Skeletal muscle cell (primary cell): ENCODE measurements around the gene CMTM3.
"Not testable (repeated sequence)": the region's sequence is repeated elsewhere in the genome, so short reads cannot be mapped to it uniquely, and the experiment has no call there.

ENCODE experiments used
- DNase-seq: peaks from one replicate; pipeline ENCODE4 v3.0.0-alpha.2; 2010; ENCODE audit warnings: low read depth
- H3K4me3 ChIP-seq: 2 replicates; pipeline ENCODE4 v1.5.1; 2011; ENCODE audit warnings: low read depth, mild to moderate bottlenecking, control low read depth, low read length, moderate library complexity

The CMTM3 gene, protein sequence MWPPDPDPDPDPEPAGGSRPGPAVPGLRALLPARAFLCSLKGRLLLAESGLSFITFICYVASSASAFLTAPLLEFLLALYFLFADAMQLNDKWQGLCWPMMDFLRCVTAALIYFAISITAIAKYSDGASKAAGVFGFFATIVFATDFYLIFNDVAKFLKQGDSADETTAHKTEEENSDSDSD

DNA sequence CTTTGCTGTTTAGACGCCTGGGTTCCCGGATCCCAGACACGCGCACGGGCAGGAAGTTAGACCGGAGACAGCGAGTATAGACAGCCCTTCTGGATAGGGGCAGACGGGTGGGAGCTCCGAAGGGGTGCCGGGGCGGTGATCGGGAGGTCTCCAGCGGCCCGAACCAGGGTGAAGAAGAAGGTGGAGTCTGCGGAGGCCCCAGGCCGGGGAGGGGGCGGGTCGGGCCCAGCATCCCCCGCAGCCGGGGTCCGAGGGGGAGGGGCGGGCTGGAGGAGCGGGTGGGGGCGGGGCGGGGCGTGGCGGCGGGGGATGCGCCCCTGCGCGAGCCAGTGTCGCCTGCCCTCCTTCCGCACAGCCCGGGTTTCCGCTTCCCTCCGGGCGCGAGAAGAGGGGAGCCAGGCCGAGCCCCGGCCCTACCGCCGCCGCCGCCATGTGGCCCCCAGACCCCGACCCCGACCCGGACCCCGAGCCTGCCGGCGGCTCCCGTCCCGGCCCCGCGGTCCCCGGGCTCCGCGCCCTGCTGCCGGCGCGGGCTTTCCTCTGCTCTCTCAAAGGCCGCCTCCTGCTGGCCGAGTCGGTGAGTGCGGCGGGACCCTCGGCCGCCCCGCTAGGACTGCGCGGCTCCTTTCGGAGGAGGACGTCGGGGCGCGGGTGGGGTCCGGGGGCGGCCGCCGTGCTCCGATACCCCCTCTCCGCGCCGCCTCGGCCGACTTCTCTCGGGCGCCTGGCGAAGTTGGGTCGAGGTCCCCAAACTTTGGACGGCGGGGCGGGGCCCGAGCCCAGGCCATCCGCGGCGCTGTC lies at the start of gene CMTM3:
CMTM3 (plus strand) TSS at position 329 of the 801 bp plus-strand sequence; CDS start at position 431, 102 bp downstream.
- peak within 1 kb of the TSS; percentile 76 for H3K4me3 ChIP-seq
- DNase-seq: no peak

DNA sequence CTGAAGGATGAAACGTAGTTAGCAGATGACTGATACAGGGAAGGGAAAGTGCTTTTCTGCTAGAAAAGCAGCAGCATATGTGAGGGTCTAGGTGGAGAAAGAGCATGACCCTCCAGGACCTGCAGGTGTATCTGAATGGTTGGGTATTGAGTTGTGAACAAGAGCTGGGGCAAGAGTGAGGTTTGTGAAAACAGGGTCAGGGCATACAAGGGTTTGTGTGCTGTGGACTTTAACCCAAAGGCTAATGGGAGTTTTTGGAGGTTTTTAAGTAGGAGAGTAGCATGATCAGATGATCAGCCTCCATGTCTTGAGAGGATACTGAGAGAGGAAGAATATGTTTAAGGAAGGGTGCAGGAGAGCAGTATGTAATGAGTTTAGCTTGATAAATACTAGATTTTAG lies 44.4 kb upstream of the CMTM3 start:
- no peak for DNase-seq
- H3K4me3 ChIP-seq: no peak overlapping the region

DNA sequence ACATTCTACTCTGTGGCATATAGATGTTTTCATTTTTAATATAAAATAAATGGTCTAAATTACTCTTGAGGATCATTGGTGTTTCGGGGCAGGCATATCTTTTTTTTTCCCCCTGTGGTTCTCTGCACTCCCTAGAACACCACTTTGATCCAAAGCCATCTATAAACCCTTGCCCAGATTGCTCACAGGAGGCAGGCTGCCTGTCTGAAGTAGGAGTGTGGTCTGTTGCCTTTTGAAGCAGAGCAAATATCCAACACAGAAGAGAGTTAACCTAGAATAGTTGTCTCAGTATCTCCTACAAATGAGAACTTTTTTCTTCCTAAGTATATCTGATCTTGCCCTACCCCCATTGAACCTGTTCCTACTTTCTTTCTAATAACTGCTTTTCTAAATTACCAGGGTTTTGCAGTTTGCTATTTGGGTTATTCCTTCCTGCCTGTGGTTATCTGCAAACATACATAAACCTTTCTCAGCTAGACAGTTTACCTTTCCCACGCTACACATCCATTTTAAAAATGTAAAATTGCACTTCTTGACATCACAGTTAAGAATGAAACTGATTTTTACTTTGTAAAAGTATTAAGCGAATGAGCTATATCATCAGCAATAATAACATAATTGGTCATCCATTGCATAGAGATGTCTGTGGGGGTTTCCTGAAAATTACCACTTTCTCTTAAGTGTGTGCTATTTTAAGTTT lies 43.0 kb upstream of the CMTM3 start:
- H3K4me3 ChIP-seq: no peak overlapping the region
- no peak for DNase-seq

DNA sequence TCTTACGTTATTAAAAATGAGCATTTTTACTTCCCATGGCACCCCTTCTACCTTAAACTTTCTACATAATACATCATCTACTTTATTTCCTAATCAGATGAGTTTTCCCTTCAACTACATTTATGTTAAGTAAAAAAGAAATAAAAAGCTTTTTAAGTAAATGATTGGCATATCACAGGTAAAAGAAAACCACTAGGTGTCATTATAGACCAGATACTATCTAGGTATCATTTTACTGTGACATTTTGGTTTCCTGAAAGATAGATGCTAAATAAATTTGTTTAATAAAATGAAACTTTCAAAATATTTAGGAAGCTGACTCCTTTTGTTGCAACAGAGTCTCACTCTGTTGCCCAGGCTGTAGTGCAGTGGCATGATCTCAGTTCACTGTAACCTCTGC lies 42.1 kb upstream of the CMTM3 start:
- no peak for DNase-seq
- no peak overlapping the region for H3K4me3 ChIP-seq

DNA sequence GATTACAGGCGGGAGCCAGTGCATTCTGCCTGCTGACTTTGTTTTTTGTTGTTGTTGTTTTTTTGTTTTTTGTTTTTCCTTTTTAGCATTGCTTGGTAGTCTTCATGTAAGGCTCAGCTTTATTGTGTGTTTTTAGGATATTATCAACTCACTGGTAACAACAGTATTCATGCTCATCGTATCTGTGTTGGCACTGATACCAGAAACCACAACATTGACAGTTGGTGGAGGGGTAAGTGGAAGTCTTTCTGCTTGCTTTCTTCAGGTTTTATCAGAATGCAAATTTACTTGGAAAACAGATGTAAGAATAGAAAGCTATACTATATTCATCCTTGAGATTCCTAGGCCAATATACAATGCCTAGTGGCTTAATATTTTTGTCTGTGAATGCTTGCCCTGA lies 41.5 kb upstream of the CMTM3 start:
- DNase-seq: no peak
- H3K4me3 ChIP-seq: no peak overlapping the region

DNA sequence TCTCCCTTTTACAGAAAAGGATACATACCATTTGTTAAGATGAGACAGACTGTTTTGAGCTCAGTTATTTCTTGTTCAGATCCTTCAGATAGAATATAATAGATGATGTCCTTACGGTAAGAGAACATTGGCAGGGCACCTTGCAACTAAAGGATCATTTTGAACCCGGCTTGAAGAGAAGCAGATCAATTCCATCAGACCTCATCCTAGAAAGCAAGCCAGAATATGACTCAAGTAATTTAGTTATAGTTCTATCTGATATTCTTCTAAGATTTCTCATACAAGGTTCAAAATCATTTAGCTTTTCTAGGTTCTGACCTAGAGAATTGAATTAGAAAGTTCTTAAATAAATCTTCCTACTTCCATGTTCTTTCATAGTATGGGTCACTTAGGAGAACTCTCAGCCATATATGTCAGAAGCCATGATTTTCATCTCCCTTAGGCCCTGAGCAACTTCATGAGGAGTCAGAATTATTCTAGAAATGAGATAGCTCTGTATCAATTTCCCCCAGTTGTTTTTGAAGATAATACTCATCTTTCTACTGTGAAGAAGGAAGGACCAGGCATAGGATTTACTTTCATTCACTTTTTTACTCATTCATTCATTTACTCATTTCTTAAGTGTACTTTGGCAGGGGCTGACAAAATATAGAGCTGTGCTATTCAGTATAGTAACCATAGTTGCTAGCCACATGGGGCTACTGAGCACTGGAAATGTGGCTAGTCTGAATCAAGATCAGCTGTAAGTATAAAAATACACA lies 40.8 kb upstream of the CMTM3 start:
- no peak for DNase-seq
- H3K4me3 ChIP-seq: no peak overlapping the region

DNA sequence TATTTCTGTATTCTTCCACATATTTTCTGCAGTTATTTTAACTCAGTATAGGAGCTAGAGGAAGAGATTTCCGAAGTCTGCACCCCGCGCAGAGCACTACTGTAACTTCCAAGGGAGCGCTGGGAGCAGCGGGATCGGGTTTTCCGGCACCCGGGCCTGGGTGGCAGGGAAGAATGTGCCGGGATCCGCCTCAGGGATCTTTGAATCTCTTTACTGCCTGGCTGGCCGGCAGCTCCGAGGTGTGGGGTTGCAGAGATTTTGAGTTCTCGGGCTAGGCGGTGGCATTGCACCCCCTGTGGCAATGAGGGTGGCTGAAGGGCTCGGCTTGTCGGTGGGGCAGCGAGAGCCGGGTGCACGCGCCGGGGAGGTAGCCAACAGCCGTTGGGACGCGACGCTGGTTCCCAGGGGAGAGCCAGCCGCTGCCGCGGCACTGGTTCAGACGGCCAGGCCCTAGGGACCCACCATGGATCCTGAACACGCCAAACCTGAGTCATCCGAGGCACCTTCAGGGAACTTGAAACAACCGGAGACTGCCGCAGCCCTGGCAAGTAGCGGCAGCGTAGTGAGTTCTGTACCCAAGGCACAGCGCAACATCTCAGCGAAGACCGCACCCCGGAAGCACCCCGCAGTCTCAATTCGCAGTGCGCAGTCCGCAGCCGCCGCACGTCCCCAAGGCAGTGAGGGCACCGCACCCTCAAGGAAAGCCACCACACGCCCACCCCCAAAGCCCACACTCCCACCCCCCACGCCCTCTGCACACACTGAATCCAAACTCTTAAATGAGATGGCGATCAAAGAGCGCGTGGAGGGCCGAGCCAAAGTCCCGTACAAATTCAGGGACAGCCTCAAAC lies 38.2 kb upstream of the CMTM3 start, which contains the start of gene CMTM1:
CMTM1 (plus strand) TSS at position 389 of the 851 bp plus-strand sequence; CDS start at position 464, 75 bp downstream.
- no peak for DNase-seq
- no peak within 1 kb of the TSS for H3K4me3 ChIP-seq

DNA sequence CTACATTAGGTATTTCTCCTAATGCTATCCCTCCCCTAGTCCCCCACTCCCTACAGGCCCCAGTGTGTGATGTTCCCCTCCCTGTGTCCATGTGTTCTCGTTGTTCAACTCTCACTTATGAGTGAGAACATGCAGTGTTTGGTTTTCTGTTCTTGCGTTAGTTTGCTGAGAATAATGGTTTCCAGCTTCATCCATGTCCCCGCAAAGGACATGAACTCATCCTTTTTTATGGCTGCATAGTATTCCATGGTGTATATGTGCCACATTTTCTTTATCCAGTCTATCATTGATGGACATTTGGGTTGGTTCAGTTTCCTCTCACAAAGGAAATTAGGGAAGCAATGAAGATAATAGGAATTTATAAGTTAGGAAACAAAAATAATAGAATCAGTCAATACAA lies 37.2 kb upstream of the CMTM3 start:
- not testable (repeated sequence) for DNase-seq, H3K4me3 ChIP-seq

DNA sequence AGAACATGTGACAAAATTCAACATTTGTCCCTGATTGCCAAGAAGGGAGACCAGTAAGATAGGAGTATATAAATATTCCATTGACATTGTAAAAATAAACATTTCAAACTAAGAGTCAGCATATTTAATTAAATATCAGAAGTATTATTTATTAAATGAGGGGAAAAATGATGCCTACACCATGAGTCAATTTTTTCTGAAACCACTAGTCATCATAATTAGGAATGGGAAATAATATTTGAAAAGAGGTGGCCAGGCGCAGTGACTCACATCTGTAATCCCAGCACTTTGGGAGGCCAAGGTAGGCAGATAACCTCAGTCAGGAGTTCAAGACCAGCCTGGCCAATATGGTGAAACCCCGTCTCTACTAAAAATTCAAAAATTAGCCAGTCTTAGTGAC lies 36.1 kb upstream of the CMTM3 start:
- H3K4me3 ChIP-seq: no peak overlapping the region
- DNase-seq: no peak

DNA sequence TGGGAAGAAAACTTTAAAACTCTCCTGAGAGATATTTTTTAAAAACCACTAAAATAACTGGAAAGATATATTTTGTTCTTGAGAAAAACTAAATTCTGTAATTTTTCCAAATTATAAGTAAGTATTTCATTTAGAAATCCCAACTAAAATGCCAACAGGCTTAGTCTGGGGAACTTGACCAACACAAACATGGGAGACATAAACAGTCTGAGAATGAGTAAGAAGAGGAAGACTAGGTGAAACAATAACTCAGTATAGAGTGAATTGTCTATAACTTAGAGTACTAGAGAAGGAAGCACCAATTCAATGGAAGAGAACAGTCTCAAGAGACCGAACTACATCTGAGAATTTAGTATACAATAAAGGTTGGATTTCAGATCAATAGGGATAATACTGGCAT lies 35.4 kb upstream of the CMTM3 start:
- no peak overlapping the region for H3K4me3 ChIP-seq
- peak; percentile 33 for DNase-seq

DNA sequence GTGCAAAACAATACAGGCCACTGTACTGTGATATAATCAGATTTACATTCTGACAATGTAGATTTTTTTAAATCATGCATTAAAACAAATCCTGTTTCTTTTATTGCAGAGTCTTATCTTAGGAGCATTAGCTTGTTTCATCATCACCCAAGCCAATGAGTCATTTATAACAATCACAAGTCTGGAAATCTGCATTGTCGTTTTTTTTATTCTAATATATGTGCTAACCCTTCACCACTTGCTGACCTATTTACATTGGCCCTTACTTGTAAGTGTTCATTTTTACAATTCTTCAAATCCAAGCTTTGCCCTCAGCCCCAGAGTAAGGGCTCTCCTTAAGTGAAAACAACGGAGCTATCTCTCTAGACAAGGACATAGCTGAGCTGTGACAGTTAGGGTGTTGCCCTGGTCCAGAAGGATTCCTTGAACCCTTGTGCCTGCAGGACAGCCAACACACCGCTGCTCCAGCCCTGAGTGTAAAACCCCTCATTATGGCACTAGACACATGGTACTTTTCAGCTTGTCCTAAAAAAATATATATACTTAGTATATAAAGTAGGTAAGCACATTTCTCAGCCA lies 34.6 kb upstream of the CMTM3 start:
- H3K4me3 ChIP-seq: no peak overlapping the region
- DNase-seq: peak; percentile 60

DNA sequence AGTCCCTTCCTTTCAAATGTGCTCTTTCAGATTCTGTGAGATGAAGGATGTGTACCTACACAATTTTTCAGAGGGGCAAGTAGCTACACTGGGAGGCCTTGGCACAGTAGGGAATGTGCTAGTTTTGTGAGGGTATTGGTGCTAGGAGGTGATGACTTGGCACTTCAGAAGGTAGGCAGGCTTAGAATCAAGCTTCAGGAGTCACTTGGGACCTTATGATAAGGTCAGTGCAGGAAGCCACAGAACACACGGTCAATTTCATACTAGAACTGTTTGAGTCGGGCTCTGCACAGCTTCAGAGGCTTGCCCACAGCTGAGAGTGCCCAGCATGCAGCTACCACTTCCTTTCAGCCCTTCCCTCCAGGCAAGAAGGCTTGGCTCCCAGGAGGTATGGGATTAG lies 32.1 kb upstream of the CMTM3 start:
- no peak overlapping the region for H3K4me3 ChIP-seq
- DNase-seq: no peak

DNA sequence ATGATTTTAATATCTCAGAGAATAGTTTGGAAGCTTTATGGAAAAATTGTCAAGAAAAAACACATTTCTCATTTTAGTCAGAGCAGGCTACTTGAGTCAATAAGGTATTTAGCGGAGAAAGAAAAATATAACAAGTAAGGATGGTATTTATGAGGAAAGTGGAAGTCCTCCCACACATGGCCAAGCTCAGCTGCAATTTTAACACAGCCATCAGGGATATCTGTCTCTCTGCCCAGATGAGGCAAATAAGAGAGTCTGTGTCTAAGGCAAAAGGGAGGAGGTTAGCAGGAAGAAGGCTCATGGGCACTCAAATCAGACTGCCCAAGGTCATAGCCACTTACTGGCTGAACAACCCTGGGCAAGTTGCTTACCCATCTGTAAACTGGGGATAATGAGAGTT lies 30.4 kb upstream of the CMTM3 start:
- no peak for DNase-seq
- H3K4me3 ChIP-seq: no peak overlapping the region

DNA sequence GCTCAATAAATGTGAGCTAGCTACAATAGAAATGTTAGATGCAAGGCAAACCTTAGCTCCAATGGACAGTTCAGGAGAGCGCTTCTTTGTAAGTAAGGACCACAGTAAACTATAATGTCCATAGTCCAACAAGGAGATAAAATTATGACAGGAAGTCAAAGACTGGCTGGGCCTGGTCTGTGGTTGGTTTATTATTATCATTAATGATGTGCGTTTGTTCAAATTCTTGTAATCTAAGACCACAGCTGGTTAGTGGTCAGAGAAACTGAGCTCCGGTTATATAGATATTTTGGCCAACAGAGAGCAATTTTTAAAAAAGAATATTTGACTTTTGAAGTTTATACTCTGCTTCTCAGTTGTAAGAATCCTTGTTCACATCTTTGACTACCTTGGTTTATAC lies 30.0 kb upstream of the CMTM3 start:
- H3K4me3 ChIP-seq: no peak overlapping the region
- no peak for DNase-seq

DNA sequence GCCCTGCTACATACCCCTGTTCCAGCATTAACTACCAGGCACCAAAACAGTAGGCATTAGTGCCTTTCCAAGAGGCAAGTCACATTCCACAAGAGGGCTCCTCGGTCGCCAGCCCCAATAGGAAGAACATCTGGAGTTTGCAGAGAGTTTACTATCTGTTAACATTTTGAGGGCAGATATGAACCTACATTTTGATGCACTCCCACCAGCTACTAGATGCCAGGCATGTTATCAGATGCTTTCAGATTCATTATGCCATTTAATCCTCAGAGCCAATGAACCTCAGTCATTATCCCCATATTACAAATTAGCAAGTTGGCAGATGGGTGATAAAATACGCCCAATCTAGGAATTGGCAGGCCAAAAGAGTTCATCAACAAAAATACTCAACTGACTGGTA lies 29.4 kb upstream of the CMTM3 start:
- H3K4me3 ChIP-seq: no peak overlapping the region

DNA sequence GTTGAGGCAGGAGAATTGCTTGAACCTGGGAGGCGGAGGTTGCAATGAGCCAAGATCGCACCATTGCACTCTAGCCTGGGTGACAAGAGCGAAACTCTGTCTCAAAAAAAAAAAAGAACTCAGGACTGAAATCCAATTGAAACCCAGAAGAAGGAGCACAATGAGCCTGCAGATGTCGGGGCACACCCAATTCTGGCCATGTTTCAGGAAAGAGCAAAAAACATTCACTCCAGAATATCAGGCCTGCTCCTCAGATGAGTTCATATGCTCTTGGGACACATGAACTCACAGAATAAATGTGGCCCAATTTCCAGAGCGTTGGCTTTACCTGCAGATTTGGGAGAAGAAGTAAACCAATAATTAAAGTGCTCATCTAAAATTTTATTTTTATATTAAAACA lies 28.2 kb upstream of the CMTM3 start:
- no peak for DNase-seq

More for the DNA sequence above, 29.4 kb upstream of the CMTM3 start:
- DNase-seq: no peak

DNA sequence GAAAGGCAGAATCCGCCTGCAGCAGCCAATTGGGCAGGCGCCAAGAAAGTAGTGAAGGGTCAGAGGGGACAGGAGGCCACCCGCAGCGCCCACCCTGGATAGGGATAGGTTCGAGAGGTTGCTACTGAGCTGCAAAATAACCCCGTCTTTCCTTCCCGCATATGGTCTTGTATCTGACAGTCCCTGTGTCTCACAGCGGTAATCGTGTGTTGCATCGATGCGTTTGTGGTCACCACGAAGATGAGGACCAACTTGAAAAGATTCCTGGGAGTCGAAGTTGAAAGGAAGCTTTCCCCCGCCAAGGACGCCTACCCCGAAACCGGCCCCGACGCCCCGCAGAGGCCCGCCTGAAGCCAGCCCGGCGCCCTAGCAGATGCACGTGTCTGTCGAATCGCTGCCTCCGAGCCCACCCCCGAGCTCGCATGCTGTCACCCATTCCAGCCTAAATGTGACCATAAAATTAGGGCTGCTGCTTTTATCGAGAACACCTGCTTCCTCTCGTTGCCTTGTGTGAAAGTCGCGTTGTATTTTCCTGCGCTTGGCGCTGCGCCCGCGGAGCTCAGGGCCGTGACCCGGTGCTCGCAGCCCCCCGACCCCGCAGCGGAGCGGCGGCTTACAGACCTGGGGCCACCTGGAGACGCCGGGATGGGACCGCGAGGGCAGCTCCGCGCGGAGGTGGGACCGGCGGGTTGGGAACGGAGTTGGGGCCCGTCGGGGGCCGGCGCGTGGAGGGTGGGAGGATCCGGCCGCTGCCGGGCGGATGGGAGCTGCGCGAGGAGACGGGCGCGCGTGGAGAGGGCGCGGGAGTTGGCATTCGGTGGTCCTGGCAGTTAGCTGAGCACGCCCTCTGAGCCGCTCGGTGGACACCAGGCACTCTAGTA lies 25.6 kb upstream of the CMTM3 start, which contains the start of gene CMTM2:
CMTM2 (plus strand) TSS at position 813 of the 881 bp plus-strand sequence. CDS start 145 bp downstream, outside the sequence.
- DNase-seq: no peak
- no peak within 1 kb of the TSS for H3K4me3 ChIP-seq

More for the DNA sequence above, 28.2 kb upstream of the CMTM3 start:
- no peak overlapping the region for H3K4me3 ChIP-seq
